Eye (tissue), 1 donor: ENCODE results near the gene SPON2.

Source experiments
- DNase-seq: peaks from one replicate; pipeline ENCODE4 v3.0.0-alpha.2; 2015

Gene SPON2

DNA sequence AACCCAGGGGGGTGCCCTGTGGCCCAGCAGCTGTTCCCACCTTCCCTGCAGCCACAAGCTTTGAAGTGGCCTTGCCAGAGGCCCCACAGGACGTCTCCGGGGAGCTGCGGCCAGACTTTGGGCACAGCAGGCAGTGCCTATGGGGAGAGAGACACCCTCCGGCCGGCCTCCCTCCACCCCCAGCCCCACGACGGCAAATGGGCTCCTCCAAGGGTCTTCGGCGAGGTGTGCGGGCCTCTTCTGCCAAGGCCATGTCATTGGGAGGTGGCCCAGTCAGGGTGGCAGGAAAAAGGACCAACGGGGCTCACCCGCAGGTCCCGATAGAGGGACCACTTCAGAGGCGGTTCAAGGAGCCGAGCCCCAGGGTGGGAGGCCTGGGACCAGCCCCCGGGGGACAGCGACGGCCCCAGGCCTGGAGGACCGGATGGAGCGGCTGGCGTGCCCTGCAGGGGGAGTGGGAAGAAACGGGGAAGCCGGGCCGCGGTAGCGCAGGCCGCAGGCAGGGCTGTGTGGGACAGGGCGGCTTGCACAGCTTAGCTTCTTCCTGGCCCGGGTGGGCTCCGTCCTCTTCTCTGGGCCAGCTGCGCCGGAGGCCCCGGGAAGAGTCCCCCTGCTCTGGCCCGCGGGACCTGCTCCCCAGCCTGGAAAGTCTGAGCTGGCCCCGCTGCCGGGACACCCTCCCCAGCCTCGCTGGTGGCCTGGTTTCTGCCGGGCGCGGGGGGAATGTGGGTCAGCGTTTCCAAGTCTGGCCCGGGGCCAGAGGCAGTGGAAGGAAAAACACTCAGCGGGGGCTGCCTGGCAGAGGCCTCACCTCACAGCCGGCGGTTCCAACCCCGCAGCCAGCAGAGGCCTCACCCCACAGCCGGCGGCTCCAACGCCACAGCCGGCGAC is 21.9 kb upstream of the SPON2 start:
- DNase-seq: no peak

DNA sequence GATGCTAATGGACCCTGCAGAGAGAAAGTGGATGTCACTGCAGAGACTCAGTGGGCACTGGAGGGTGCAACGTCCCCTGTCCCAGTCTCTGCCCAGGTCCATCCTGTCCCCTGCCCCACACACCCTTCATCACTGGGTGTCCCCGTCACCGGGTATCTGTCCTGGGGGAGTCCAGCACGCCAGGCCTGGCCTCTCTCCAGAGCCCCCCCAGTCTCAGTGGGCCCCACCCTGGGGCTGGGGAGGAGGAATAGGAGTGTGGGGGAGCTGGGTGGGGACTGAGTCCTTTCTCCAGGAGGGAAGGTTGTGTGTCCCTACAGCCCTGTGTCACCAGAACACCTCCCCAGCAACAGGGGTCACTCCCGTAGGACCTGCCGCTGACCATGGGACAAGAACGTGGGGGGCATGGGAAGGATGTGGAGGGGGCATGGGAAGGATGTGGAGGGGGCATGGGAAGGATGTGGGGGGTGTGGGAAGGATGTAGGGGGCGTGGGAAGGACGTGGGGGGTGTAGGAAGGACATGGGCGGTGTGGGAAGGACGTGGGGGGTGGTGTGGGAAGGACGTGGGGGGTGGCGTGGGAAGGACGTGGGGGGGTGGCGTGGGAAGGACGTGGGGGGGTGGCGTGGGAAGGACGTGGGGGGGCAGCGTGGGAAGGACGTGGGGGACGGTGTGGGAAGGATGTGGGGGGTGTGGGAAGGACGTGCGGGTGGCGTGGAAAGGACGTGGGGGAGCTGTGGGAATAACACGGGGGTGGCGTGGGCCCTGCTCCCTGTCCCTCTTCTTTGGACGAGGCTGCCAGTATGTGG is 21.0 kb upstream of the SPON2 start:
- no peak for DNase-seq

DNA sequence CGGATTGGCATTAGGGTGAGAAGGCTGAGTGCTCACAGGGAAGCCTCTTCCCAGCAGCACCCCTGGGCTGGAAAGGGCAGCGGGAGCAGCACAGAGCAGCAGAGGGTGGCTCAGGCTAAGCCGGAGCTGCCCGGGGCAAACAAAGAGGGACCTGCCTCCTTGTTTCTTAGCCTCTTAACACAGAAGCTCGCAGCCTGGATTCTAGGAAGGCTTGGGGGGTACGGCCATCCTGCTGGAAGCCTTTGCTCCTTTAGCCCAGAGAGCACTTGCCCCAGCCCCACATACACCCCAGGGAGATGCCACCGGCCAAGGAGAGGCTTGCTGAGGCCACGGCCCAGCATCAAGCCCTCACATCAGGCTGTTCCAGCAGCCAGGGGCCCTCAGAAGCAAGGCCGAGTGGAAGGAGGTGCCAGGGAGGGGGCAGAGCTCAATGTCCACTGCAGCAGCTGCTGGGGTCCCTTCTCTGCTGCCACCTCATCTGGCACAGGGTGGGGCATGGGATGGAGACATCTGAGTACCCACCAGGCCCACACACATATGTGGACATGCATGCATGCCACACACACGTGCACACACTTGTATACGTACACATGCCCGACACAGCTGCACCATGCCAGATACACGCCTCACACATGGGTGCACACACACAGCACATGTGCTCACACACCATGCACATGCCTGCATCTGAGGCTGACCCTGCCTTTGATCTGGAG is 20.3 kb upstream of the SPON2 start:
- DNase-seq: no peak

DNA sequence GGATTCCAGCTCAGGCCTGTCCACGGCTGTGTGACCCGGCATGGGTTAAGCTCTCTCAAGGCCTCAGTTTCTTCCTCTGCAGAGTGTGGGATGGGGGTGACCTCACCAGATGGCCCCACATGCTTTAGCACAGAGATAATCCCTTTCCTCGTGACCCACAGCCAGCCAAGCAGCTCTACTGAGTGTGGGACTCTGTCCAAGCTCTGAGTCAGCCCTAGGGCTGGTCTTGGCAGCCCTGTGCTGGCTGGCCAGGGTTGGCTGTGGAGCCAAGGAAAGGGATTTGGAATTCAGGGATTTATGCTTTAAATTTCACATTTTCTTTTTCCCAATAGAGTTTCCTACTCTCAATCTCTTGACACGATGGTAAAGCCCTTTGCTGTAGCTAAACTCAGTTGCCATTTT is 19.7 kb upstream of the SPON2 start:
- DNase-seq: peak; percentile 78

DNA sequence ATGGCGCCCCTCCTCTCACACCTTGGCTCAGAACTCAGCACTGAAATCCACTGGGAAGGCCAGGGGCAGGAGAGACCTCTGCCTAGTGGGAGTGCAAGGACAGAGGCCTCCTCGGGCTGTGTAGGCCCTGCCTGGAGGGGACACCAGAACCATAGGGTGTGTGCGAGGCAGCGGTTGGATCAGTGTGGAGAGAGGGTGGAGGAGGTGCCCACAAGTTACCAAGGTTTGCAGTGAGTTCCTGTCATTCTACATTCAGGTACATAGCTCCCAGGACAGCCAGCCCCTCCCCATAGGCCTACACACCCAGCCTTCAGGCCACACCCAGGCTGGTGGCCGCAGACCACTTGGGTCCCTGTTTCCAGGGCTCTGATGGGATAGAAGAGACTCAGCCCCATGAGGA is 19.2 kb upstream of the SPON2 start:
- no peak for DNase-seq

DNA sequence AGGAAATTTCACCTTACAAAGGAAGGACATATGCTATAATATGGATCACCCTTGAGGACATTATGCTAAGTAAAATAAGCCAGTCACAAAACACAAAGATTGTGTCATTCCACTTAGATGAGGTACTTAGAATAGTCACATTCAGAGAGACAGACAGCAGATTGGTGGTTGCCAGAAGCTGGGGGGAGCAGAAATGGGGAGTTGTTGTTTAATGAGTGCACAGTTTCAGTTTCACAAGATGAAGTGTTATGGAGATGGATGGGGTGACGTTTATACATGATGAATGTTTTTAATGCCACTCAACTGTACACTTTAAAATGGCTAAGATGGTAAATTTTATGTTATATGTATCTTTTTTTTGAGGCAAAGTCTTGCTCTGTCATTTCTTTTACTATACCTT is 14.8 kb upstream of the SPON2 start:
- no peak for DNase-seq

DNA sequence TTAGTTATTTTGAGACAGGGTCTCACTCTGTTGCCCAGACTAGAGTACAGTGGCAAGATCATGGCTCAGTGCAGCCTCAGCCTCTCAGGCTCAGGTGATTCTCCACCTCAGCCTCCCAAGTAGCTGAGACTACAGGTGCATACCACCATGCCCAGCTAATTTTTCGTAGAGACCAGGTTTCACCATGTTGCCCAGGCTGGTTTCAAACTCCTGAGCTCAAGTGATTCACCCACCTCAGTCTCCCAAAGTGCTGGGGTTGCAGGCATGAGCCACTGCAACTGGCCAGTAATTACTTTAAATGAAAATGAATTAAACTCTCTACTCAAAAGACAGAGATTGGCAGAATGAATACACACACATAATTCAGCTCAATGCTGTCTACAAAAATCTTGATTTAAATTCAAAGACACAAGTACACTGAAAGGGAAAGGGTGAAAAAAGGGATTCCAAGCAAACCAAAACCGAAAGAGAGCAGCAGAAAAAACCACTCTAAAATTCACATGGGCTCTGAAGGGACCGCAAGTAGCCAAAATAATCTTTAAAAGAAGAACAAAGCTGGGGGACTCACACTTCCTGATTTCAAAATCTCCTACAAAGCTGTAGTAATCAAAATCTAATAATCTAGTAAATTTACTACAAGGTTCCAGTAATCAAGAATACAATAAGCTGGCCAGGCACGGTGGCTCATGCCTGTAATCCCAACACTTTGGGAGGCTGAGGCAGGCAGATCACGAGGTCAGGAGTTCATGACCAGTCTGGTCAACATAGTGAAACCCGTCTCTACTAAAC is 11.8 kb upstream of the SPON2 start:
- DNase-seq: no peak

DNA sequence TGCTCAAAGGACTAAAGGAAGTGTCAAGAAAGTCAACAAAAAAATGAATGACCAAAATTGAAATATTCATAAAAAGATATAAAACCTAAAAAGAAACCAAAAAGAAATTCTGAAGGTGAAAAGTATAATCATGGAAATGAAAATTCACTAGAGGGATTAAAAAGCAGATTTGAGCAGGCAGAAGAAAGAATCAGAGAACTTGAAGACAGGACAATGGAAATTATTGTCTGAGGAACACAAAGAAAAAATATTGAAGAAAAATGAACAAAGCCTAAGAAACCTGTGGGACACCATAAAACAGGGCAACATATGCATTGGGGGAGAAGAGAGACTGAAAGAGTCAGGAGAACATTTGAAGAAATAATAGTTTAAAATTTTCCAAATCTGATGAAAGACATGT is 9.9 kb upstream of the SPON2 start:
- DNase-seq: no peak

DNA sequence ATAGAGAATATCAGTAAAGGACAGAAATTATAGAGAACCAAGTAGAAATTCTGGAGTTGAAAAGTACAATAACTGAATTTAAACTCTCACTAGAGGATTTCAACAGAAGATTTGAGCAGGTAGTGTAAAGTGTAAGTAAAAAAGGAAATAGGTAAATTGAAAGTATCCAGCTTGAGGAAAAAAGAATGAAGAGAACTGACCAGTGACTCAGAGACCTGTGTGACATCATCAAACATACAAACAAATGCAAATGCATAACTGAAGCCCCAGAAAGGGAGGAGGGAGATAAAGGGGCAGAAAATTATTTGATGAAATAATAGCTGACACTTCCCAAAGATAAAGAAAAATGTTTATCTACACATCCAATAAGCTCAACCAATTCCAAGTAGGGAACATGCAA is 8.3 kb upstream of the SPON2 start:
- no peak for DNase-seq

DNA sequence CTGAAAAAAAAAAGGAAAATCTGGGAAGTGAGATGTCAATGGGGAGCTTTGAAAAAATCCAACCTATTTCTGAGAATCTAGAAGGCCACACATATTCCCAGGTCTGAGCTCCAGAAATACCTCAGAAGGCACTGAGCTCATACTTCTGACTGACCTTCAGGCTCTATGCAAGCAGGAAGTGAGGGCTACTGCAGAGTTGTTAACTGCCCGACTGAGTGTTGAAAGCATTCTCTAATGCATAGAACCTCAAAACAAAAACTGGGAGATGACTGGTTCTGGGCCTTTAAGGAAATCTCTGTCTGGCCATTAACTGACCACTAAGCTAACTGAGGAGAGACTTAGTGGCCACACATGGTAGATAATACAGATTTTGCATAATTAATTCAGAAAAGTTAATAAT is 7.6 kb upstream of the SPON2 start:
- DNase-seq: no peak

DNA sequence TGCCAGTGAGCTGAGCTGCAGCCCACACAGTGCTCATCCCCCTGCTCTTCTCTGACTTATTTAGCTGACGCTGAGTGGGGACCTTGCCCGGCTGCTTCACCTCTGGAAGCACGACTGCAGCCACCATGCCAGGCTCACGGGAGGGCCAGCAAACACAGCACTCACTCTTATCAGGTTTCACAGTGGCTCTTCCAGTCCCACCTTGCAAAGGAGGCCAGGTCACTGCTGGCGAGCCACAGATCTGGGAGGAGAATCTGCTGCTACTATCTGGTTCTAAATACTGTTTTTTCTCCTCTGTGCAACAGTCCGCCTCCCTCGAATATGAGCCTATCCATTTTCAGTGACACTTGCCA is 6.7 kb upstream of the SPON2 start:
- DNase-seq: no peak

DNA sequence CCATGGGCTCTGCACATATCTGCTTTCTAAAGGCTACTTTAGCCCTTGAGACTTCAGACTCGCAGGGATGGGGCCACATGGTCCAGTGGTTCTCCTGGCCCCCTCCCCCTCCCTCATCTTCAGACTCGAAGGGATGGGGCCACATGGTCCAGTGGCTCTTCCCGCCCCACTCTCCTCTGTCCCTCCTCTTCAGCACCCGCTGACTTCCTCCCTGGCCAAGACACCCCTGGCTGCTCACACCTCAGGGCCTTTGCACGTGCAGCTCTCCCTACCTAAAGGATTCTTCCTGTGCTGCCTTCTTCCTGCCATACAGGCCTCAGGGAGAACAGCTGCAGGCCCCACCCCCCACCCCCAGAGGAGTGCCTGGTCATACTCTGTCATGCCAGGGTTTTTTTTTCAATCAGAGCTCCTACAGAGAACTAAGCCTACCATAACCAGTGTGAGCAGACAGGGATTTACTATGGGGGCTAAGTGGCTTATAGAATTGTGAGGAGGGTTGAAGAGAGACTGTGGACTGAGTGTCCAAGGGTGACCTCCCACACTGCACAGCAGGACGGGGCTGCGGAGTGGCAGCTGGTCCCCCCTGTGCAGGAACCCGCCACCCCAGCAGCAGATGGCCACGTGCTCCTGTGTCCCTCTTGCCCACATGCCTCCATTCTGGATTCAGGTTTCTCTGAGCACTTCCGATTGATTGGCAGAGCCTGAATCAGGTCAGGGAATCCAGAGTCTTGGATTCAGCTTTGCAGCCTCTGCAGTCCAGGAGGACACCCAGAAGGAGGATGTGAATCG is 6.1 kb upstream of the SPON2 start:
- DNase-seq: no peak

DNA sequence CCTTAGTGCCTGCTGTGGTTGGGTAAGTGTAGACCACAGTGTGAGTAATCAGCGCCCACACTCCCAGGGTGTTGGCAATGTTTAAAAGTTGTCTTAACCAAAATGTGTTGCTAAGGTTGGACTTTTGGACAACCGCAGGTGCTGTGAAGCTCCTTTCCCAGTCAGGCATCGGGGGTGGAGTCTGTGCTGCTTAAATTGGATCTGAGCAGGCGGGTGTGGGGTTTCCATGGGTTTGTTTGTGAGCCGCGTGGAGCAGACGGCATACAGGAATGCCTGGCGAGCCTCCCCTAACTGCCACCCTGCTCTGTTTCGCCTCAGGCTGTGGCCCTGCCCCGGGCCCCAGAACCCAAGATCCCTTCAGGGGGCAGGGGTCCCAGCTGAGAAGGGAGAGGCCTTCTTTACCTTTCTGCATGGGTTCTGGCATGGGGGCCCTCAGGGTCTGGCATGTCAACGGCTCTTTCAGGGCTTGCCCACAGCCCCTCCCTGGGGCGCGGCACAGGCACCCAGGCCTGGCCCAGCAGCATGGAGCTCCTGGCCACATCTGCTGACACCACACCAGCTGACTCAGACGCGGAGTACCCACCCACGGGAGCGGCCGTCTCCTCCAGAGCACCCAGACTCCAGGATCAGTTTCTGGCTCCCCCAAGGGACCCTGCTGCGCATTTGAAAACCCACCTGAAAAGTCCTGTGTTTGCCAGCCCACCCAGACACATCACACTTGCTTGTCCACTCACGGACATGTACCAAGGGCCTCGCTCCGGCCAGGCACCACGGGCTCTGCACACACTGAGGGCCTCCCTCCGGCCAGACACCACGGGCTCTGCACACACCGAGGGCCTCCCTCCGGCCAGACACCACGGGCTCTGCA is 5.1 kb upstream of the SPON2 start:
- no peak for DNase-seq

DNA sequence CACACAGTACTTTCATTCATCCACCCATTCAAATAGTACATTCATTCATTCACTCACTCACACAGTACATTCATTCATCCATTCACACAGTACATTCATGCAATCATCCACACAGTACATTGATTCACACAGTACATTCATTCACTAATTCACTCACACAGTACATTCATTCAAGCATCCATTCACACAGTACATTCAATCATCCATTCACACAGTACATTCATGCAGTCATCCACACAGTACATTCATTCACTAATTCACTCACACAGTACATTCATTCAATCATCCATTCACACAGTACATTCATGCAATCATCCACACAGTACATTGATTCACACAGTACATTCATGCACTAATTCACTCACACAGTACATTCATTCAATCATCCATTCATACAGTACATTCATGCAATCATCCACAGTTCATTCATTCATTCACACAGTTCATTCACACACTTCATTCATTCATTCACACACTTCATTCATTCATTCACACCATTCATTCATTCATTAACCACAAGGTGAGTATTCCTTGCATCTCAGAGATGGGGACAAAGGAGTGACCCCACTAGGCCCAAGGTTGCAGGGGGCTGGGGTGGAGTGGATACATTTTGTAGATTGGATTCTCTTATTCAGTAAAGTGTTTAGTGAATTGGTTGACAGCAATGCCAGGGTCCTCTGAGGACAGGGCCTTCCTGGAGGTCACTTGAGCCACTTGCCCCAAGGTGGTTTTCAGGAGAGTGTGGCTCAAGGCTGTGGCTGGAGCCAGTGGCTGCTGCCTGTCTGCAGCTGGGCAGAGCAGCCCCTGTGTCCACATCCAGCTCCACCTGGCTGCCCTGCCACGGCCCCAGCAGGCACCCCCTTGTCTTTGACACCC is 4.3 kb upstream of the SPON2 start:
- DNase-seq: no peak

DNA sequence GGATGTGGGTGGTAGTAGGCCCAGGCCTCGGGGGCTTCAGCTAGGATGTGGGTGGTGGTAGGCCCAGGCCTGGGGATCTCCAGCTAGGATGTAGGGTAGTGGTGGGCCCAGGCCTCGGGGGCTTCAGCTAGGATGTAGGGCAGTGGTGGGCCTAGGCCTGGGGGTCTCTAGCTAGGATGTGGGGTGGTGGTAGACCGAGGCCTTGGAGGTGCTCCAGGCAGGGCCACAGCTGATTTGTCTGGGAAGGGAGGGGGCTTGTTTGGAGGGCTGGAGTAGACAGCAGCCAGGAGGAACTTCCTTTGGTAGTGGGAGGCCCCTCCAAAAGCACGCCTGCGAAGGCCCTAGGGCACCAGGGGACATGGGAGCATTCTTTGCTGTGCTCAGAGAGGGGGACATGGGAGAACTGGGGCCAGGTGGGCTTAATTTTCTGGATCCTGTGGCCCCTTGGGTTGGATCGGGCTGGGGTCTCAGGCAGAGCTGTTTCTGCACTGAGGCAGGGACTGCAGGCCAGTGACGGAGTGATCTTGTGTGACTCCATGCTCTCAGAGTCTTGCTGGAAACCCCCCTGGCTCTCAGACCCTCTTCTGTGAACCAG is 3.3 kb upstream of the SPON2 start:
- DNase-seq: no peak

DNA sequence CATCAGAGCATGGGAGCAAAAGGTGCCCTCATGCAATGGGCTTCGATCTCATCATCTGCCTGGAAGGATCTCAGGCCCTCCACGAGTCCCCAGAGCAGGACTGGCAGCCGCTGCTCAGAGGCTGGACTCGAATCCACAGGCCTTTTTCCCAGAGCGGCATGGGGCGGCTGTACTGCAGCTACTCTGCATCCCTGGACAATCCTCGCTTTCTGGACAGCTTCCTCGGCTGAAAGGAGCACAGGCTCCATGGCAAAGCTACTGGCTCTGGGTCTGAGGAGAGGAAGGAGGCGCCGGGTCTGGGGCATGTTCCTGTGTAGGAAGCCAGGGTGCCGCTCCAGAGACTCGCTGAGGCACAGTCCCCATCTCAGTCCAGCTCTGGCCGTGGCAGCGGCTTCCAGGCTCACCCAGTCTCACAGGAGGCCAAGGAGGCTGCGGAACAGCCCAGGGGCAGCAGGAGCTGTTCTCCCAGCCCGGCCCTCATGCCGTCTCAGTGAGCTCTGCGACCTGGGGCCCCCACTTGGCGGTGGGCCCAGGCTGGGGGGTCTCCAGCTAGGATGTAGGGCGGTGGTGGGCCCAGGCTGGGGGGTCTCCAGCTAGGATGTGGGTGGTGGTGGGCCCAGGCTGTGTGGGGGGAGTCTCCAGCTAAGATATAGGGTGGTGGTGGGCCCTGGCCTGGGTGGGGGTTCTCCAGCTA is 2.7 kb upstream of the SPON2 start:
- DNase-seq: no peak

DNA sequence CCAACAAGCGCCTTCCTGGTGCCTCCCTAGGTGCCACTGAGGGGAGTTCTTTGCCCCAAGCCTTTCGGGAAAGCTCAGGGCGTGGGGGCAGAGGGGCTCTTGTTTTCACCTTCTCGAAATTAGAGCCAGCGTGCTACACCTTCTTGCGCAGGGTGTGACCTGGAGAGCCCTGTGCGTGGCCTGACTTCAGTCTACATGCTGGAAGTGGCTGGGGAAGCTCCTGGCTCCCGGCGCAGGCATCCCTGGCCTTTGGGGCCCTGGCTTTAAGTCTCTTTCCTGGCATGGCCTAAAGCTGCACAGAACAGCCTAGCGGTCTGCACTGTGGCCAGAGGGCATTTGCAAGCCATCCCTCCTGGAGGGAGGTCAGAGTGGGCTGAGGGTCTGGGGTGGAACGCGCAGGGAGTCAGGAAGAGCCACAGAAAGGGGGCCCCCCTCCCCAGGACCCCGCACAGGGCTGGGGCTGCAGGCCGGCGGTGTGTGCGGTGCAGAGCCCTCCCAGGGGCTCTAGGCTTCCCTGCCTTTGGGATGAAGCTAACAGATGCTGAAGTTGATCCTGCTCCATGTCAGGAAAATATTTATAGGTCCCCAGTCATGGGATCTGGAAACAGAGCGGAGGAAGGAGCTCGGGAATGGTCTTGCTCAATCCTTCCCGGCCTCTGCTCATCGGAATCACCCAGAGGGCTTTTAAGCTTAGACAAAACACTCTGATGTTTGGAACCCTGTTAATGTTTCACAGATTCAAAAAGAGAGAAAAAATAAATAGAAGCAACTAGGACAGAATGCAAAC is 781 bp upstream of the SPON2 start:
- peak; percentile 61 for DNase-seq
